Muscle of leg (tissue), 16 donors: ENCODE results near the gene GOT2. TPM values are rescaled to one million over a fixed set of nuclear protein-coding genes. Genes with fewer than 3 reads are reported as not detected.
"Not testable (repeated sequence)": the region's sequence is repeated elsewhere in the genome, so short reads cannot be mapped to it uniquely, and the experiment has no call there.

Source experiments
- DNase-seq: peaks from one replicate; pipeline ENCODE4 v3.0.0; 2013
- H3K27ac ChIP-seq: one replicate; pipeline ENCODE4 v1.5.1; 2013; ENCODE audit warnings: mild to moderate bottlenecking, low read length, control low read depth
- H3K27me3 ChIP-seq: one replicate; pipeline ENCODE4 v1.6.1; 2013; ENCODE audit warnings: low read length; ENCODE audit not compliant: control insufficient read depth, insufficient read depth
- H3K36me3 ChIP-seq: one replicate; pipeline ENCODE4 v1.6.1; 2013; ENCODE audit warnings: low read length; ENCODE audit not compliant: control insufficient read depth, insufficient read depth
- H3K4me1 ChIP-seq: one replicate; pipeline ENCODE4 v1.6.1; 2013; ENCODE audit warnings: low read length; ENCODE audit not compliant: control insufficient read depth, insufficient read depth
- H3K4me3 ChIP-seq: one replicate; pipeline ENCODE4 v1.5.1; 2013; ENCODE audit warnings: low read length, control low read depth
- H3K9me3 ChIP-seq: replicated peaks from 2 replicates; pipeline ENCODE4 v1.6.1; 2013; ENCODE audit warnings: low read depth, low read length; ENCODE audit not compliant: control insufficient read depth
- WGBS: methylation state at CpG from one replicate; pipeline ENCODE4 v1.1.5; 2013; ENCODE audit warnings: missing lambda C conversion rate; ENCODE audit not compliant: insufficient coverage; 5-methylcytosine and 5-hydroxymethylcytosine counted together
- long read RNA-seq, 11 donors: transcript quantifications; one replicate each; lab custom pipeline, GENCODE V29; 2026
- polyA plus RNA-seq, 8 donors: library from polyadenylated mRNA; unstranded; fragments of 120-200 nt; gene quantifications; one replicate each; pipeline versions ENCODE4 v1.2.1 to v1.2.3, GENCODE V29; 2013; ENCODE audit warnings: inconsistent platforms in 1 of 8, low replicate concordance in 1 of 8; ENCODE audit not compliant: insufficient read length in 8 of 8, insufficient read depth in 1 of 8
- total RNA-seq: library from RNA; stranded (reverse); fragments of 120-200 nt; gene quantifications from one replicate; pipeline ENCODE4 v1.2.4, GENCODE V29; 2013

Gene GOT2
- total RNA-seq, result 33.5 TPM
- polyA plus RNA-seq, result 10 to 100 TPM; 48.7 to 56.1 (median 53.4) TPM
- long read RNA-seq, donor 1, transcript GOT2-201 (10 exons, 2,462 nt), result major isoform, 5 of 5 reads
- long read RNA-seq, donor 1, partial matches to known transcripts, result 0 of 5 reads
- long read RNA-seq, donor 1, other reads (novel, unspliced or antisense), result 0 of 5 reads
- long read RNA-seq, donor 2, partial matches to known transcripts, result 0 of 2 reads
- long read RNA-seq, donor 2, other reads (novel, unspliced or antisense), result 0 of 2 reads
- long read RNA-seq, donor 3, transcript GOT2-201 (10 exons, 2,462 nt), result major isoform, 16 of 18 reads
- long read RNA-seq, donor 3, partial matches to known transcripts, result 0 of 18 reads
- long read RNA-seq, donor 3, other reads (novel, unspliced or antisense), result 0 of 18 reads
- long read RNA-seq, donor 4, transcript GOT2-201 (10 exons, 2,462 nt), result major isoform, 7 of 16 reads
- long read RNA-seq, donor 4, partial matches to known transcripts, result 8 of 16 reads
- long read RNA-seq, donor 4, other reads (novel, unspliced or antisense), result 0 of 16 reads
- long read RNA-seq, donor 5, transcript GOT2-201 (10 exons, 2,462 nt), result major isoform, 25 of 33 reads
- long read RNA-seq, donor 5, partial matches to known transcripts, result 7 of 33 reads
- long read RNA-seq, donor 5, other reads (novel, unspliced or antisense), result 0 of 33 reads
- long read RNA-seq, donor 6, transcript GOT2-201 (10 exons, 2,462 nt), result major isoform, 17 of 17 reads
- long read RNA-seq, donor 6, partial matches to known transcripts, result 0 of 17 reads
- long read RNA-seq, donor 6, other reads (novel, unspliced or antisense), result 0 of 17 reads
- long read RNA-seq, donor 7, transcript GOT2-201 (10 exons, 2,462 nt), result major isoform, 13 of 15 reads
- long read RNA-seq, donor 7, partial matches to known transcripts, result 0 of 15 reads
- long read RNA-seq, donor 7, other reads (novel, unspliced or antisense), result 0 of 15 reads
- long read RNA-seq, donor 8, transcript GOT2-201 (10 exons, 2,462 nt), result major isoform, 16 of 17 reads
- long read RNA-seq, donor 8, partial matches to known transcripts, result 0 of 17 reads
- long read RNA-seq, donor 8, other reads (novel, unspliced or antisense), result 0 of 17 reads
- long read RNA-seq, donor 9, transcript GOT2-201 (10 exons, 2,462 nt), result major isoform, 5 of 6 reads
- long read RNA-seq, donor 9, partial matches to known transcripts, result 0 of 6 reads
- long read RNA-seq, donor 9, other reads (novel, unspliced or antisense), result 0 of 6 reads
- long read RNA-seq, donor 10, transcript GOT2-201 (10 exons, 2,462 nt), result major isoform, 19 of 21 reads
- long read RNA-seq, donor 10, partial matches to known transcripts, result 0 of 21 reads
- long read RNA-seq, donor 10, other reads (novel, unspliced or antisense), result 0 of 21 reads
- long read RNA-seq, donor 11, transcript GOT2-201 (10 exons, 2,462 nt), result major isoform, 11 of 18 reads
- long read RNA-seq, donor 11, partial matches to known transcripts, result 5 of 18 reads
- long read RNA-seq, donor 11, other reads (novel, unspliced or antisense), result 0 of 18 reads

- DNase-seq, result peak; percentile 90
- H3K27ac ChIP-seq, result peak within 1 kb of the TSS; percentile 15
- WGBS, result under 1% methylated on average over 64 of the region's 68 CpGs
- peaks cover 15% of the 10 kb centered on the region for H3K4me1 ChIP-seq
- H3K4me3 ChIP-seq, result peak within 1 kb of the TSS; percentile 59
- H3K36me3 ChIP-seq, result no peaks in the 10 kb centered on the region
- no peaks in the 10 kb centered on the region for H3K27me3 ChIP-seq
- H3K9me3 ChIP-seq, result no peaks in the 10 kb centered on the region
Observed at GRCh38 chr16:58733671-58734458, at the start of gene GOT2. Gene GOT2 (minus strand): TSS chr16:58734316. CDS start chr16:58734228, 88 bp downstream.

DNA sequence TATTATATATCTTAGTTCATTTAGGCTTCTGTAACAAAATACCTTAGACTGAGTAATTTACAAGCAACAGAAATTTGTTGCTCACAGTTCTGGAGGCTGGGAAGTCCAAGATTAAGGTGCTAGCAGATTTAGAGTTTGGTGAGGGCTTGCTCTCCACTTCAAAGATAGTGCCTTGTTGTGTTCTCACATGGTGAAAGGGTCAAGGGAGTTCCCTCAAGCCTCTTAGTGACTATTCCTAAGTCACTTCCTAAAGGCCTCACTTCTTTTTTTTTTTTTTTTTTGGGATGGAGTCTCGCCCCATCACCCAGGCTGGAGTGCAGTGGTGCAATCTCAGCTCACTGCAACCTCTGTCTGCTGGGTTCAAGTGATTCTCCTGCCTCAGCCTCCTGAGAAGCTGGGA lies 45.2 kb upstream of the GOT2 start:
- not testable (repeated sequence) for H3K27ac ChIP-seq, H3K9me3 ChIP-seq, DNase-seq, H3K36me3 ChIP-seq, H3K27me3 ChIP-seq, H3K4me3 ChIP-seq, H3K4me1 ChIP-seq
- no CpG with 5 or more reads among the region's 1 CpG for WGBS

- Histone ChIP-seq H3K36me3 (no peaks in the 10 kb centered on the region), H3K4me3 (no peak overlapping the region), H3K4me1 (no peaks in the 10 kb centered on the region), H3K9me3 (no peaks in the 10 kb centered on the region), H3K27me3 (no peaks in the 10 kb centered on the region), H3K27ac (no peak overlapping the region)
- no peak for DNase-seq
Observed at GRCh38 chr16:58773870-58774269, 39.8 kb upstream of the GOT2 start.

DNA sequence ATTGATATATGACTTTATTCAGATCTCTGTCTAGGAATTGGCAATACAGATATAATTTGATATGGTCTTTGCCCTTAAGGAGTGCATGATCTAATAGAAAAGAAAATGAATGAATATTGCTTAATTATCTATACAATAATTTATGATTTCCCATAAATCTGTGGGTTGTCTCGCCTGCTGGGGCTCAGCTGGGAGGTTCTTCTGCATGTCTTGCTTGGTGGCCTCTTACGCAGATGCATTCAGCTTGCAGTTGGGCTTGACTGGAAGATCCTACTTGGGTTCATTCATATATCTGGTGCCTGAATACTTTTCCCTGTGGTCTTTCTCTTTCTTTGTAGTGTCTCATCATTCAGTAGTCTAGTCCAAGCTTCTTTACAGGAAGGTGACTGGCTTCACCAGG lies 34.0 kb upstream of the GOT2 start:
- Histone ChIP-seq H3K9me3 (no peaks in the 10 kb centered on the region), H3K36me3 (no peaks in the 10 kb centered on the region), H3K4me1 (no peaks in the 10 kb centered on the region), H3K27me3 (no peaks in the 10 kb centered on the region), H3K4me3 (no peak overlapping the region), H3K27ac (no peak overlapping the region)
- 100% methylated on average over 1 of the region's 2 CpGs for WGBS
- no peak for DNase-seq

DNA sequence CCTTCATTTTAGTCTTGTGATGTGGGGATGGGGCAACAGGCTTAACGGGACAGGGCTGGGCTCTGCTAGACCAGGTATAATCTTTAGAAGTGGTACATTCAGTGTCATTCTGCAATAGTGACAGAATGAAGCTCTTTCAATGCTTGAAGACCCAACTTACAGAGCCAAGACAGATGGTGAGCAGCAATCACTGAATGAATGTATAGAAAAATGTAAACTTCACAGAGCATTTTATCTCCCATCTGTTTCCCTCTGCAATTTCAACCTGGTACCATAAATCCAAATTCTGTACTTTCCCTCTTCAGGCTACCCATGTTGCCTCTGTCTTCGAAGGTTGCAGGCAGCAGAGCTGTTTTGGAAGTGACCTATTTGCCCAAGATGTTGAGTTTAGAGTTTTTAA lies 33.5 kb upstream of the GOT2 start:
- no peaks in the 10 kb centered on the region for H3K27me3 ChIP-seq
- DNase-seq, result no peak
- H3K4me3 ChIP-seq, result no peak overlapping the region
- 80% methylated on average over 1 of the region's 2 CpGs for WGBS
- H3K9me3 ChIP-seq, result no peaks in the 10 kb centered on the region
- no peaks in the 10 kb centered on the region for H3K36me3 ChIP-seq
- H3K27ac ChIP-seq, result no peak overlapping the region
- no peaks in the 10 kb centered on the region for H3K4me1 ChIP-seq

- Histone ChIP-seq H3K4me3 (no peak overlapping the region), H3K27me3 (no peaks in the 10 kb centered on the region), H3K27ac (no peak overlapping the region), H3K36me3 (no peaks in the 10 kb centered on the region), H3K9me3 (no peaks in the 10 kb centered on the region), H3K4me1 (no peaks in the 10 kb centered on the region)
- WGBS, result 44% methylated on average over 3 of the region's 7 CpGs
- DNase-seq, result no peak
Observed at GRCh38 chr16:58756650-58757332, 22.7 kb upstream of the GOT2 start.

- no peaks in the 10 kb centered on the region for H3K36me3 ChIP-seq
- H3K4me1 ChIP-seq, result no peaks in the 10 kb centered on the region
- no peaks in the 10 kb centered on the region for H3K9me3 ChIP-seq
- 49% methylated on average over 9 of the region's 17 CpGs for WGBS
- H3K4me3 ChIP-seq, result no peak overlapping the region
- H3K27ac ChIP-seq, result no peak overlapping the region
- H3K27me3 ChIP-seq, result no peaks in the 10 kb centered on the region
- DNase-seq, result peak; percentile 71
Observed at GRCh38 chr16:58755989-58756649, 22.0 kb upstream of the GOT2 start.

DNA sequence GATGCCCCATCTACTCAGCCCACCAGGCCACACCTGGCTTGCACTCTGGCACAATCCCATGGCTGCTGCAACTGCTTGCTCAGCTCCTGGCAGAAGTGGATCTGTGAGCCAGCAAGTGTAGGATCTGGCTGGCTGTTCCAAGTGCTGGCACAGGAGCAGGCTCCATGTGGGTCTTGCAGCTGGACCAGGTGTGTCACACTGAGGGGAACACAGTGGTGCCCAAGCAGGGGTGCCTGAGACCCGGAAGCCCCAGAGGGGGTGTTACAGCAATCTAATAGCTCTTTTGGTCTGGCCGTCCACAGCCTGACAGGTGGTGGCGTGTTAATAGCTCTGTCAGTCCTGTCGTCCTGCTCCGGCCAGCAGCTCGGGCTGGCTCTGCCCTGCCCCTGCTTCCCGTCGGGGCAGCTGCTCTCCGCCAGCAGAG lies 19.6 kb upstream of the GOT2 start:
- H3K4me3 ChIP-seq, result no peak overlapping the region
- no peaks in the 10 kb centered on the region for H3K9me3 ChIP-seq
- no peaks in the 10 kb centered on the region for H3K27me3 ChIP-seq
- H3K36me3 ChIP-seq, result no peaks in the 10 kb centered on the region
- WGBS, result 36% methylated on average over 7 of the region's 9 CpGs
- no peak overlapping the region for H3K27ac ChIP-seq
- no peaks in the 10 kb centered on the region for H3K4me1 ChIP-seq
- DNase-seq, result peak; percentile 3
